ENCODE measurements around the gene ADAMTS14. TPM values are rescaled to one million over a fixed set of nuclear protein-coding genes. Genes with fewer than 3 reads are reported as not detected.
"Not testable (repeated sequence)": the region's sequence is repeated elsewhere in the genome, so short reads cannot be mapped to it uniquely, and the experiment has no call there.

ADAMTS14 gene
- total RNA-seq, 4 donors from 2014 or later, result 4.2 to 12.1 (median 7.4) TPM

GRCh38 chr10:70629338-70629737 is 43.0 kb upstream of the ADAMTS14 start:
- no peaks in the 10 kb centered on the region for H3K27me3 ChIP-seq
- H3K36me3 ChIP-seq, result no peaks in the 10 kb centered on the region
- H3K4me3 ChIP-seq, result no peak overlapping the region
- TF ChIP-seq CTCF (IDR thresholded peaks at IDR 0.05), result no peak
- no peak for TF ChIP-seq POLR2A (IDR thresholded peaks at IDR 0.05)
- no peak for TF ChIP-seq EP300 (IDR thresholded peaks at IDR 0.05)
- 81 to 86% methylated on average over 1 of the region's 1 CpG for WGBS, 2 donors
- no peak overlapping the region for H3K27ac ChIP-seq
- H3K4me1 ChIP-seq, result no peaks in the 10 kb centered on the region
- DNase-seq (ENCODE audit: low spot score in 2 of 2), result no peak
- peaks cover 0 to 30% (median 3%) of the 10 kb centered on the region in 4 donors for H3K9me3 ChIP-seq

GRCh38 chr10:70631735-70632134 is 40.6 kb upstream of the ADAMTS14 start:
- H3K9me3 ChIP-seq, result peaks cover 0 to 30% (median 3%) of the 10 kb centered on the region in 4 donors
- WGBS, 2 donors, result 53 to 54% methylated on average over 2 of the region's 6 CpGs
- not testable (repeated sequence) for H3K36me3 ChIP-seq; H3K27ac ChIP-seq; H3K4me1 ChIP-seq; DNase-seq (ENCODE audit: low spot score in 2 of 2); H3K27me3 ChIP-seq; H3K4me3 ChIP-seq

GRCh38 chr10:70634011-70634410 is 38.3 kb upstream of the ADAMTS14 start:
- Histone ChIP-seq H3K36me3 (no peaks in the 10 kb centered on the region), H3K27me3 (no peaks in the 10 kb centered on the region), H3K27ac (no peak overlapping the region), H3K4me1 (no peaks in the 10 kb centered on the region), H3K4me3 (no peak overlapping the region), H3K9me3 (peaks cover 0 to 15% (median 3%) of the 10 kb centered on the region in 4 donors)
- WGBS, 2 donors, result 61 to 66% methylated on average over 4 of the region's 4 CpGs
- DNase-seq (ENCODE audit: low spot score in 2 of 2), result no peak
- TF ChIP-seq POLR2A (IDR thresholded peaks at IDR 0.05), result no peak
- no peak for TF ChIP-seq CTCF (IDR thresholded peaks at IDR 0.05)
- TF ChIP-seq EP300 (IDR thresholded peaks at IDR 0.05), result no peak

- not testable (repeated sequence) for H3K27ac ChIP-seq; H3K4me1 ChIP-seq; DNase-seq (ENCODE audit: low spot score in 2 of 2); H3K27me3 ChIP-seq; H3K4me3 ChIP-seq; H3K36me3 ChIP-seq
- peaks cover 0 to 13% (median 3%) of the 10 kb centered on the region in 4 donors for H3K9me3 ChIP-seq
- 89 to 93% methylated on average over 5 of the region's 5 CpGs for WGBS, 2 donors
Observed at GRCh38 chr10:70634515-70634914, 37.8 kb upstream of the ADAMTS14 start.

GRCh38 chr10:70639640-70640383 is 32.5 kb upstream of the ADAMTS14 start:
- not testable (repeated sequence) for H3K27ac ChIP-seq; H3K36me3 ChIP-seq; H3K4me1 ChIP-seq; H3K4me3 ChIP-seq; H3K9me3 ChIP-seq; DNase-seq (ENCODE audit: low spot score in 2 of 2); H3K27me3 ChIP-seq
- 86 to 90% methylated on average over 7 of the region's 7 CpGs for WGBS, 2 donors

- not testable (repeated sequence) for H3K36me3 ChIP-seq; H3K4me1 ChIP-seq; H3K27ac ChIP-seq; DNase-seq (ENCODE audit: low spot score in 2 of 2); H3K27me3 ChIP-seq; H3K9me3 ChIP-seq; H3K4me3 ChIP-seq
- WGBS, 2 donors, result 97 to 100% methylated on average over 3 of the region's 3 CpGs
Observed at GRCh38 chr10:70643272-70643671, 29.0 kb upstream of the ADAMTS14 start.

GRCh38 chr10:70644959-70645358 is 27.3 kb upstream of the ADAMTS14 start:
- not testable (repeated sequence) for DNase-seq (ENCODE audit: low spot score in 2 of 2); H3K4me3 ChIP-seq; H3K27me3 ChIP-seq; H3K4me1 ChIP-seq; H3K36me3 ChIP-seq; H3K9me3 ChIP-seq; H3K27ac ChIP-seq
- WGBS, 2 donors, result 58 to 70% methylated on average over 2 to 8 of the region's 8 CpGs

GRCh38 chr10:70647086-70647485 is 25.2 kb upstream of the ADAMTS14 start:
- no peak overlapping the region for H3K4me3 ChIP-seq
- WGBS, 2 donors, result 51 to 79% methylated on average over 2 to 3 of the region's 3 CpGs
- peaks cover 0 to 12% (median 0%) of the 10 kb centered on the region in 4 donors for H3K9me3 ChIP-seq
- TF ChIP-seq POLR2A (IDR thresholded peaks at IDR 0.05) (no peak), EP300 (IDR thresholded peaks at IDR 0.05) (no peak), CTCF (IDR thresholded peaks at IDR 0.05) (no peak)
- no peaks in the 10 kb centered on the region for H3K4me1 ChIP-seq
- DNase-seq (ENCODE audit: low spot score in 2 of 2), result no peak
- no peaks in the 10 kb centered on the region for H3K27me3 ChIP-seq
- no peak overlapping the region for H3K27ac ChIP-seq
- no peaks in the 10 kb centered on the region for H3K36me3 ChIP-seq

All from tibial nerve (tissue), 4 donors.